NB4 (cell line): ENCODE results near the gene MYADM.

Experiments
- CTCF ChIP-seq: IDR thresholded peaks from one replicate; pipeline ENCODE4 v1.5.1; 2012; ENCODE audit warnings: low read depth, low read length
- POLR2A ChIP-seq: IDR thresholded peaks from 2 replicates; pipeline ENCODE4 v1.6.1; 2011; ENCODE audit warnings: mild to moderate bottlenecking; ENCODE audit not compliant: insufficient read length; ENCODE audit errors: extremely low read depth

GRCh38 chr19:53823380-53824120 is 44.1 kb upstream of the MYADM start:
- TF ChIP-seq POLR2A = no peak
- TF ChIP-seq CTCF = no peak
